Endothelial cell of umbilical vein (primary cell): ENCODE data around the gene TSPAN9. TPM values are rescaled to one million over a fixed set of nuclear protein-coding genes. Genes with fewer than 3 reads are reported as not detected.

Experiments
- BruUV-seq: library from RNA; stranded (reverse); fragments of 400-500 nt; replicated peaks from 2 replicates; lab custom pipeline; 2021; lab: Mats Ljungman, UMichigan
- CTCF ChIA-PET: fragments of 300-600, 350-600 bp; sonication (Branson Sonifier 250); formaldehyde crosslinking; loops from one replicate; lab custom pipeline; 2021; ENCODE audit warnings: antibody characterized with exemption, inconsistent platforms; lab: Charles Lee
- POLR2A ChIA-PET: fragments of 300-600, 350-600 bp; sonication (Branson Sonifier 250); formaldehyde crosslinking; loops from one replicate; lab custom pipeline; 2021; ENCODE audit warnings: antibody characterized with exemption, inconsistent platforms; lab: Charles Lee
- DNase-seq: peaks from one replicate; pipeline ENCODE4 v3.0.0-alpha.2; 2011; ENCODE audit warnings: low read depth, low spot score
- FAIRE-seq: peaks from 2 replicates; lab custom pipeline; 2011; peaks lifted over from hg19 to GRCh38; lab: Jason Lieb, UNC
- H2AFZ ChIP-seq: 2 replicates; pipeline ENCODE4 v1.6.0; 2012; ENCODE audit warnings: low read depth, low read length, control low read depth, inconsistent platforms
- H3K27ac ChIP-seq: 2 replicates; pipeline ENCODE4 v1.5.1; 2011; ENCODE audit warnings: low read depth, mild to moderate bottlenecking, control low read depth, low read length, moderate library complexity; ENCODE audit not compliant: insufficient read depth
- H3K27me3 ChIP-seq, 2 experiments: 2 replicates each; pipeline versions ENCODE4 v1.6.0 to v1.6.1; 2011; ENCODE audit warnings: low read length in 2 of 2, mixed read lengths in 1 of 2; ENCODE audit not compliant: control insufficient read depth in 2 of 2, insufficient read depth in 2 of 2
- H3K36me3 ChIP-seq, 2 experiments: 2 replicates in 1 of 2; 3 replicates in 1 of 2; pipeline ENCODE4 v1.5.1; 2011; ENCODE audit warnings: low read length in 2 of 2, mild to moderate bottlenecking in 1 of 2, moderate library complexity in 1 of 2; ENCODE audit not compliant: control insufficient read depth in 2 of 2, insufficient read depth in 2 of 2; ENCODE audit errors: extremely low read depth in 1 of 2
- H3K4me1 ChIP-seq: 3 replicates; pipeline ENCODE4 v1.5.1; 2011; ENCODE audit warnings: mild to moderate bottlenecking, low read length; ENCODE audit not compliant: control insufficient read depth, insufficient read depth; ENCODE audit errors: extremely low read depth
- H3K4me2 ChIP-seq: 2 replicates; pipeline ENCODE4 v1.6.1; 2011; ENCODE audit warnings: low read length, control low read depth, mixed read lengths; ENCODE audit not compliant: insufficient read depth
- H3K4me3 ChIP-seq, 3 experiments: fragments of 200-600 bp in 1 of 3; sonication (generic), shearing (Covaris generic) in 1 of 3; replicated peaks in 1 of 3; 2 replicates each; pipeline ENCODE4 v1.5.1; 2011 to 2016; ENCODE audit warnings: control low read depth in 3 of 3, low read length in 3 of 3, mild to moderate bottlenecking in 2 of 3, inconsistent platforms in 1 of 3, low read depth in 1 of 3, moderate library complexity in 1 of 3; ENCODE audit not compliant: insufficient read depth in 1 of 3
- H3K79me2 ChIP-seq: 2 replicates; pipeline ENCODE4 v1.6.0; 2012; ENCODE audit warnings: low read length, inconsistent platforms; ENCODE audit not compliant: control insufficient read depth, insufficient read depth
- H3K9ac ChIP-seq: replicated peaks from 2 replicates; pipeline ENCODE3; 2011; ENCODE audit warnings: low read length, control low read depth; ENCODE audit not compliant: insufficient read depth; ENCODE audit errors: extremely low read depth
- H3K9me1 ChIP-seq: replicated peaks from 3 replicates; pipeline ENCODE4 v1.6.0; 2011; ENCODE audit warnings: mild to moderate bottlenecking, low read length; ENCODE audit not compliant: control insufficient read depth, insufficient read depth; ENCODE audit errors: extremely low read depth
- H3K9me3 ChIP-seq: replicated peaks from 2 replicates; pipeline ENCODE4 v1.5.1; 2012; ENCODE audit warnings: low read length, inconsistent platforms; ENCODE audit not compliant: control insufficient read depth, insufficient read depth
- H4K20me1 ChIP-seq: replicated peaks from 2 replicates; pipeline ENCODE3; 2011; ENCODE audit warnings: mild to moderate bottlenecking, low read length; ENCODE audit not compliant: control insufficient read depth, insufficient read depth; ENCODE audit errors: extremely low read depth
- CTCF ChIP-seq, 2 donors: IDR thresholded peaks; 1 replicate in 1 of 2; 2 replicates in 1 of 2; pipeline ENCODE4 v1.5.1; 2011; ENCODE audit warnings: low read length in 2 of 2, mild to moderate bottlenecking in 2 of 2, moderate library complexity in 2 of 2, control low read depth in 1 of 2, inconsistent platforms in 1 of 2, low read depth in 1 of 2; ENCODE audit not compliant: insufficient read depth in 1 of 2; ENCODE audit errors: extremely low read depth in 1 of 2
- EZH2 ChIP-seq: IDR thresholded peaks from 2 replicates; pipeline ENCODE4 v1.6.1; 2012; ENCODE audit warnings: borderline replicate concordance, low read depth, mild to moderate bottlenecking, moderate library complexity, low read length, inconsistent platforms; ENCODE audit not compliant: severe bottlenecking
- FOS ChIP-seq: IDR thresholded peaks from 2 replicates; pipeline ENCODE4 v1.6.1; 2011; ENCODE audit warnings: mild to moderate bottlenecking, low read length, moderate library complexity, borderline replicate concordance; ENCODE audit not compliant: insufficient read depth
- GATA2 ChIP-seq: IDR thresholded peaks from 2 replicates; pipeline ENCODE4 v1.7.0; 2011; ENCODE audit warnings: low read depth, mild to moderate bottlenecking, moderate library complexity, mixed read lengths, low read length; ENCODE audit not compliant: insufficient read length, insufficient read depth
- JUN ChIP-seq: IDR thresholded peaks from 2 replicates; pipeline ENCODE4 v1.6.1; 2011; ENCODE audit warnings: borderline replicate concordance, low read depth; ENCODE audit not compliant: insufficient read length, insufficient read depth
- MAX ChIP-seq: IDR thresholded peaks from 2 replicates; pipeline ENCODE4 v1.6.1; 2011; ENCODE audit not compliant: insufficient read depth, insufficient read length
- MYC ChIP-seq: IDR thresholded peaks from one replicate; pipeline ENCODE4 v1.6.1; 2011; ENCODE audit warnings: mild to moderate bottlenecking, low read depth, low read length
- POLR2A ChIP-seq: IDR thresholded peaks from 2 replicates; pipeline ENCODE4 v1.6.1; 2012; ENCODE audit warnings: low read depth, mild to moderate bottlenecking, control low read depth, low read length
- POLR2AphosphoS5 ChIP-seq: IDR thresholded peaks from 2 replicates; pipeline ENCODE4 v1.6.1; 2012; ENCODE audit warnings: low read depth, mild to moderate bottlenecking, control low read depth, low read length, moderate library complexity; ENCODE audit not compliant: insufficient read depth
- dilution Hi-C: fragments of 300-500 bp; cut with MboI; formaldehyde crosslinking; loops from one replicate; pipeline ENCODE4 v1.15.0; 2019; ENCODE audit warnings: low sequenced_read_pairs; ENCODE audit not compliant: extremely low pct_ligation_motif_present
- intact Hi-C: fragments of 100-400 bp; cut with micrococcal nuclease; formaldehyde crosslinking; loops from one replicate; pipeline ENCODE4 v1.10.0; 2022
- polyA plus RNA-seq, 4 experiments: library from polyadenylated mRNA; depleted of rRNA in 3 of 4; stranded (reverse) in 3 of 4; unstranded in 1 of 4; fragments of >200 nt; gene quantifications; 2 replicates each; pipeline versions ENCODE4 v1.2.1 to v1.2.3, GENCODE V29; 2011 to 2012; ENCODE audit warnings: missing spikeins in 1 of 4
- total RNA-seq: library from RNA; stranded (reverse); gene quantifications from 2 replicates; pipeline ENCODE4 v1.2.3, GENCODE V29; 2021

TSPAN9 gene
- total and polyA plus RNA-seq, 2 donors (not counting 3 experiments of a cell fraction or from before 2014, with no cell fraction given) = 43.3 to 66.8 TPM

- no TSS peak for BruUV-seq
- no peaks in the 10 kb centered on the region for H4K20me1 ChIP-seq
- no peak for FAIRE-seq
- no peak overlapping the region for H2AFZ ChIP-seq
- H3K9me1 ChIP-seq = no peaks in the 10 kb centered on the region
- DNase-seq = no peak
- H3K79me2 ChIP-seq = no peaks in the 10 kb centered on the region
- intact Hi-C loops = no loop called here
- TF ChIP-seq POLR2A (no peak), GATA2 (no peak), CTCF (IDR thresholded peaks at IDR 0.05; ENCODE audit: extremely low read depth in 1 of 2, insufficient read depth in 1 of 2, low read depth in 1 of 2, low read length in 2 of 2) (no peak), MAX (no peak), FOS (no peak), POLR2AphosphoS5 (no peak), EZH2 (no peak), JUN (no peak), MYC (no peak)
- H3K4me3 ChIP-seq = no peak overlapping the region
- H3K4me1 ChIP-seq = peaks cover 11% of the 10 kb centered on the region
- no peaks in the 10 kb centered on the region for H3K36me3 ChIP-seq
- no peaks in the 10 kb centered on the region for H3K9me3 ChIP-seq
- H3K27me3 ChIP-seq = no peaks in the 10 kb centered on the region
- ChIA-PET CTCF (interaction anchor here (2.2 kb wide), 1 partner anchor 8 kb away, joined by 5 read pairs; no protein-coding TSS in a partner anchor), POLR2A (no interaction called here)
- no peak overlapping the region for H3K9ac ChIP-seq
- no peak overlapping the region for H3K27ac ChIP-seq
- dilution Hi-C loops = no loop called here
- H3K4me2 ChIP-seq = no peak overlapping the region
Measured at GRCh38 chr12:3250576-3250975, 173.4 kb downstream of the TSPAN9 start.
